ENCODE data around the gene SOSTDC1.
"Not testable (repeated sequence)": the region's sequence is repeated elsewhere in the genome, so short reads cannot be mapped to it uniquely, and the experiment has no call there.

Gene SOSTDC1

GRCh38 chr7:16465469-16466361 lies at the start of gene SOSTDC1:
SOSTDC1 (minus strand) TSS chr7:16465738; CDS start chr7:16465668, 70 bp downstream.
- no peak for DNase-seq

GRCh38 chr7:16514729-16515128 lies 49.2 kb upstream of the SOSTDC1 start:
- DNase-seq: no peak

- no peak for DNase-seq
Measured at GRCh38 chr7:16514271-16514670, 48.7 kb upstream of the SOSTDC1 start.

- no peak for DNase-seq
Measured at GRCh38 chr7:16512097-16512496, 46.6 kb upstream of the SOSTDC1 start.

GRCh38 chr7:16511314-16511713 lies 45.8 kb upstream of the SOSTDC1 start:
- no peak for DNase-seq

GRCh38 chr7:16509829-16510228 lies 44.3 kb upstream of the SOSTDC1 start:
- no peak for DNase-seq

GRCh38 chr7:16506422-16506821 lies 40.9 kb upstream of the SOSTDC1 start:
- not testable (repeated sequence) for DNase-seq

GRCh38 chr7:16504019-16504418 lies 38.5 kb upstream of the SOSTDC1 start:
- DNase-seq: no peak

GRCh38 chr7:16502303-16502702 lies 36.8 kb upstream of the SOSTDC1 start:
- no peak for DNase-seq

- no peak for DNase-seq
Measured at GRCh38 chr7:16498122-16498521, 32.6 kb upstream of the SOSTDC1 start.

- DNase-seq: no peak
Measured at GRCh38 chr7:16494955-16495719, 29.6 kb upstream of the SOSTDC1 start.

- no peak for DNase-seq
Measured at GRCh38 chr7:16494551-16494950, 29.0 kb upstream of the SOSTDC1 start.

GRCh38 chr7:16493266-16493665 lies 27.7 kb upstream of the SOSTDC1 start:
- DNase-seq: no peak

GRCh38 chr7:16492513-16493062 lies 27.1 kb upstream of the SOSTDC1 start:
- no peak for DNase-seq

GRCh38 chr7:16491148-16491547 lies 25.6 kb upstream of the SOSTDC1 start:
- DNase-seq: no peak

- no peak for DNase-seq
Measured at GRCh38 chr7:16484453-16485158, 19.1 kb upstream of the SOSTDC1 start.

- DNase-seq: no peak
Measured at GRCh38 chr7:16479591-16479990, 14.1 kb upstream of the SOSTDC1 start.

- DNase-seq: no peak
Measured at GRCh38 chr7:16479161-16479560, 13.6 kb upstream of the SOSTDC1 start.

- no peak for DNase-seq
Measured at GRCh38 chr7:16471933-16472332, 6.4 kb upstream of the SOSTDC1 start.

- no peak for DNase-seq
Measured at GRCh38 chr7:16463949-16464715, 1.4 kb downstream of the SOSTDC1 start.

GRCh38 chr7:16463520-16463919 lies 2.0 kb downstream of the SOSTDC1 start:
- no peak for DNase-seq

- DNase-seq: no peak
Measured at GRCh38 chr7:16462431-16462889, 3.1 kb downstream of the SOSTDC1 start.
